SU-DHL-6 (cell line): ENCODE data around the gene KCNE4.

Experiments used
- CTCF ChIP-seq: fragments of 200-600 bp; sonication (generic); IDR thresholded peaks from one replicate; pipeline ENCODE4 v1.5.1; 2017; ENCODE audit warnings: antibody characterized with exemption, mild to moderate bottlenecking, low read length, moderate library complexity; ENCODE audit not compliant: insufficient read depth, poor library complexity, severe bottlenecking
- EZH2phosphoT487 ChIP-seq: fragments of 200-600 bp; sonication (generic), shearing (Covaris generic); conservative IDR thresholded peaks from 2 replicates; pipeline ENCODE4 v1.6.1; 2018; ENCODE audit warnings: mild to moderate bottlenecking, antibody characterized with exemption, low read length, moderate library complexity, mixed read lengths

- TF ChIP-seq CTCF: no peak
- no peak for TF ChIP-seq EZH2phosphoT487
These were observed 41.6 kb downstream of the KCNE4 start for GRCh38 chr2:223093436-223094241.
